Nephron progenitor cell (in vitro differentiated cells): ENCODE data around the gene THBS2.

Source experiments
- DNase-seq: peaks from one replicate; pipeline ENCODE4 v3.0.0; 2021
- H3K27ac Mint-ChIP-seq: 2 replicates; pipeline ENCODE4 v1.8.0; 2021; ENCODE audit warnings: mild to moderate bottlenecking, moderate library complexity, mixed read lengths
- H3K27me3 Mint-ChIP-seq: 2 replicates; pipeline ENCODE4 v1.8.0; 2021; ENCODE audit warnings: mild to moderate bottlenecking, low read depth, mixed read lengths; ENCODE audit not compliant: poor library complexity
- H3K36me3 Mint-ChIP-seq: 2 replicates; pipeline ENCODE4 v1.8.0; 2021; ENCODE audit warnings: low read depth, mixed read lengths
- H3K4me1 Mint-ChIP-seq: 2 replicates; pipeline ENCODE4 v1.8.0; 2021; ENCODE audit warnings: mixed read lengths
- H3K4me3 Mint-ChIP-seq: 2 replicates; pipeline ENCODE4 v1.8.0; 2021; ENCODE audit warnings: mild to moderate bottlenecking, moderate library complexity, mixed read lengths
- H3K9me3 Mint-ChIP-seq: 2 replicates; pipeline ENCODE4 v1.8.0; 2021; ENCODE audit warnings: mild to moderate bottlenecking, moderate library complexity, mixed read lengths
- CTCF ChIP-seq: fragments of 200-600 bp; sonication (generic); IDR thresholded peaks from 2 replicates; pipeline ENCODE4 v1.5.0; 2021; ENCODE audit warnings: antibody characterized with exemption

Gene THBS2

GRCh38 chr6:169250660-169251059, 3.0 kb downstream of the THBS2 start:
- Mint-ChIP-seq H3K27ac (no peak overlapping the region), H3K4me3 (peak overlapping the region; percentile 42), H3K36me3 (peaks cover 10% of the 10 kb centered on the region), H3K9me3 (peaks cover 22% of the 10 kb centered on the region), H3K4me1 (peaks cover 31% of the 10 kb centered on the region), H3K27me3 (peaks cover 60% of the 10 kb centered on the region)
- no peak for TF ChIP-seq CTCF
- no peak for DNase-seq

- H3K27ac Mint-ChIP-seq: no peak overlapping the region
- peaks cover 20% of the 10 kb centered on the region for H3K4me1 Mint-ChIP-seq
- H3K4me3 Mint-ChIP-seq: no peak overlapping the region
- TF ChIP-seq CTCF: no peak
- H3K36me3 Mint-ChIP-seq: peaks cover 10% of the 10 kb centered on the region
- H3K9me3 Mint-ChIP-seq: peaks cover 21% of the 10 kb centered on the region
- no peak for DNase-seq
- peaks cover 48% of the 10 kb centered on the region for H3K27me3 Mint-ChIP-seq
Measured at GRCh38 chr6:169249057-169249456, 4.6 kb downstream of the THBS2 start.

- no peak for DNase-seq
- H3K27ac Mint-ChIP-seq: no peak overlapping the region
- peaks cover 15% of the 10 kb centered on the region for H3K4me1 Mint-ChIP-seq
- H3K27me3 Mint-ChIP-seq: peaks cover 43% of the 10 kb centered on the region
- no peak for TF ChIP-seq CTCF
- peaks cover 21% of the 10 kb centered on the region for H3K9me3 Mint-ChIP-seq
- peaks cover 10% of the 10 kb centered on the region for H3K36me3 Mint-ChIP-seq
- H3K4me3 Mint-ChIP-seq: no peak overlapping the region
Measured at GRCh38 chr6:169248521-169248971, 5.1 kb downstream of the THBS2 start.

GRCh38 chr6:169247991-169248390, 5.7 kb downstream of the THBS2 start:
- H3K4me1 Mint-ChIP-seq: peaks cover 9% of the 10 kb centered on the region

GRCh38 chr6:169247419-169247818, 6.2 kb downstream of the THBS2 start:
- Mint-ChIP-seq H3K27ac (no peak overlapping the region), H3K27me3 (peaks cover 32% of the 10 kb centered on the region), H3K9me3 (peaks cover 21% of the 10 kb centered on the region), H3K4me3 (no peak overlapping the region), H3K4me1 (peaks cover 4% of the 10 kb centered on the region), H3K36me3 (peaks cover 10% of the 10 kb centered on the region)
- no peak for TF ChIP-seq CTCF
- DNase-seq: no peak

More at GRCh38 chr6:169247991-169248390, 5.7 kb downstream of the THBS2 start:
- no peak for TF ChIP-seq CTCF
- peaks cover 37% of the 10 kb centered on the region for H3K27me3 Mint-ChIP-seq
- H3K36me3 Mint-ChIP-seq: peaks cover 10% of the 10 kb centered on the region
- no peak overlapping the region for H3K27ac Mint-ChIP-seq
- no peak overlapping the region for H3K4me3 Mint-ChIP-seq
- peaks cover 21% of the 10 kb centered on the region for H3K9me3 Mint-ChIP-seq
- no peak for DNase-seq

- TF ChIP-seq CTCF: no peak
- H3K27me3 Mint-ChIP-seq: peaks cover 22% of the 10 kb centered on the region
- no peak overlapping the region for H3K4me3 Mint-ChIP-seq
- peaks cover 10% of the 10 kb centered on the region for H3K36me3 Mint-ChIP-seq
- H3K9me3 Mint-ChIP-seq: peaks cover 21% of the 10 kb centered on the region
- no peak for DNase-seq
- no peak overlapping the region for H3K27ac Mint-ChIP-seq
- H3K4me1 Mint-ChIP-seq: no peaks in the 10 kb centered on the region
Measured at GRCh38 chr6:169246445-169246844, 7.2 kb downstream of the THBS2 start.
